Heart left ventricle (tissue), 13 donors: ENCODE results near the gene SHC3.

Source experiments
- CTCF ChIP-seq, 12 donors: fragments of 200-600 bp; sonication (generic) in 4 of 12; IDR thresholded peaks; one replicate each; pipeline versions ENCODE4 v1.5.0 to v1.8.0; 2018 to 2022; ENCODE audit warnings: antibody characterized with exemption in 12 of 12, mild to moderate bottlenecking in 5 of 12
- POLR2A ChIP-seq, 2 donors: fragments of 450-650 bp; IDR thresholded peaks; one replicate each; pipeline ENCODE4 v1.6.1; 2017; ENCODE audit warnings: antibody characterized with exemption in 2 of 2, mild to moderate bottlenecking in 2 of 2, moderate library complexity in 2 of 2
- donor health status: ischemic (EF 13 %, LVEDD 7.1; RV severe dilation, severe dysfunction).
- donor health status: DM: no; HTN: yes; CAD: no.
- donor health status: DM: no; HTN: no; CAD: no.
- donor health status: ischemic (EF 25% LVEDD 6.9; RV normal size, moderate dysfunction).
- donor health status: ischemic (EF 25% LVEDD 5.7; RV mildly dilated, moderate dysfunction).
- donor health status: ischemic (EF 35%, LVEDD 5.7; RV mildly dilated, moderate dysfunction).
- donor health status: nonischemic (EF 11% LVEDD 7.7; RV severe dilation, severe dysfunction).
- donor health status: DM: yes; HTN: yes; CAD: no.
- donor health status: PGD.
- donor health status: ischemic (EF 29% LVEDD 5.4; RV normal size, mild dysfunction).
- donor health status: nonischemic (EF 23%, LVEDD 6.1; RV moderate dilation, normal function).

GRCh38 chr9:89104821-89105220, 73.8 kb downstream of the SHC3 start:
- TF ChIP-seq CTCF (IDR thresholded peaks at IDR 0.05) (no peak), POLR2A (IDR thresholded peaks at IDR 0.05) (no peak)
